ENCODE results near the gene UST. TPM values are rescaled to one million over a fixed set of nuclear protein-coding genes. Genes with fewer than 3 reads are reported as not detected.
"Not testable (repeated sequence)": the region's sequence is repeated elsewhere in the genome, so short reads cannot be mapped to it uniquely, and the experiment has no call there.

UST gene
- polyA plus RNA-seq, 1 experiment: 21.4 TPM

DNA sequence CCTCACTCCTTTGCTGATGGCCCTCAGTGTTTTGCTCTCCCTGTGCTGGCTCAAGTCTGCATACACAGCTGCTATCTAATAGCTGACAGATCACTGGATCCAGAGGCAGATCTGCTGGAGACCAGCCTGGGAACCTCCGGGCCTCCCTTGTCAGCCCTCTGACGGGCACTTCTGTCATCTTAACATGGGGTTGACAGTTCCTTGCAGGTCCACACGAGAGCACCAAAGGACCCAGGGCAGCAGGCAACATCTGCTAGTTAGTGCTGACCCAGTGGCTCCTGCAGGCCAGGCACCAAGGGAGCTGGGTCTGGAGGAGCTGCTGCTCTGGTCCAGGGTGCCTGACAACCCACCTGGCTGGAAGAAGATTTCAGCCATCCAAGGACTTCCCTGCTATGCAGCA lies 208.1 kb downstream of the UST start:
- Histone ChIP-seq H3K27ac (ENCODE audit: low read depth, low read length) (no peak overlapping the region), H3K9me3 (ENCODE audit: control insufficient read depth, insufficient read depth, low read length) (no peaks in the 10 kb centered on the region), H3K27me3 (ENCODE audit: control insufficient read depth, insufficient read depth, low read length) (no peaks in the 10 kb centered on the region), H3K4me3 (ENCODE audit: low read depth, low read length) (no peak overlapping the region)
- DNase-seq (ENCODE audit: low read depth, low spot score): no peak
- ChIA-PET CTCF (interaction anchor here (1.6 to 2.5 kb wide), 2 partner anchors 19 to 395 kb away, joined by 7 to 10 read pairs; no protein-coding TSS in a partner anchor), POLR2A (interaction anchor here (0.8 to 1.0 kb wide), 2 partner anchors 14 to 202 kb away, joined by 3 to 4 read pairs; no protein-coding TSS in a partner anchor)
- TF ChIP-seq CTCF (IDR thresholded peaks at IDR 0.05; ENCODE audit: low read depth, low read length): no peak

- ChIA-PET CTCF (interaction anchor here (1.6 to 2.5 kb wide), 2 partner anchors 19 to 396 kb away, joined by 7 to 10 read pairs; no protein-coding TSS in a partner anchor), POLR2A (interaction anchor here (0.8 to 1.0 kb wide), 2 partner anchors 14 to 202 kb away, joined by 3 to 4 read pairs; no protein-coding TSS in a partner anchor)
- no peak for DNase-seq (ENCODE audit: low read depth, low spot score)
- Histone ChIP-seq H3K4me3 (ENCODE audit: low read depth, low read length) (no peak overlapping the region), H3K9me3 (ENCODE audit: control insufficient read depth, insufficient read depth, low read length) (no peaks in the 10 kb centered on the region), H3K27ac (ENCODE audit: low read depth, low read length) (no peak overlapping the region), H3K27me3 (ENCODE audit: control insufficient read depth, insufficient read depth, low read length) (no peaks in the 10 kb centered on the region)
- no peak for TF ChIP-seq CTCF (IDR thresholded peaks at IDR 0.05; ENCODE audit: low read depth, low read length)
These were observed 208.6 kb downstream of the UST start for GRCh38 chr6:148955441-148955840.

GRCh38 chr6:148956163-148956562 lies 209.3 kb downstream of the UST start:
- H3K9me3 ChIP-seq (ENCODE audit: control insufficient read depth, insufficient read depth, low read length); H3K4me3 ChIP-seq (ENCODE audit: low read depth, low read length); H3K27me3 ChIP-seq (ENCODE audit: control insufficient read depth, insufficient read depth, low read length); DNase-seq (ENCODE audit: low read depth, low spot score); H3K27ac ChIP-seq (ENCODE audit: low read depth, low read length); POLR2A ChIA-PET: not testable (repeated sequence)
- CTCF ChIA-PET: interaction anchor here (1.6 kb wide), 1 partner anchor 18 kb away, joined by 7 read pairs; no protein-coding TSS in a partner anchor

GRCh38 chr6:148957752-148958151 lies 210.9 kb downstream of the UST start:
- no peaks in the 10 kb centered on the region for H3K27me3 ChIP-seq (ENCODE audit: control insufficient read depth, insufficient read depth, low read length)
- ChIA-PET POLR2A (no interaction called here), CTCF (interaction anchor here (0.6 to 2.8 kb wide), 5 partner anchors 10 to 398 kb away, joined by 3 to 12 read pairs (median 4); no protein-coding TSS in a partner anchor)

GRCh38 chr6:148959008-148959407 lies 212.2 kb downstream of the UST start:
- H3K9me3 ChIP-seq (ENCODE audit: control insufficient read depth, insufficient read depth, low read length): no peaks in the 10 kb centered on the region
- H3K4me3 ChIP-seq (ENCODE audit: low read depth, low read length): no peak overlapping the region
- H3K27me3 ChIP-seq (ENCODE audit: control insufficient read depth, insufficient read depth, low read length): no peaks in the 10 kb centered on the region
- H3K27ac ChIP-seq (ENCODE audit: low read depth, low read length): no peak overlapping the region
- POLR2A ChIA-PET: no interaction called here
- CTCF ChIA-PET: interaction anchor here (0.8 to 2.8 kb wide), 2 partner anchors 10 to 11 kb away, joined by 3 to 12 read pairs; no protein-coding TSS in a partner anchor
- no peak for DNase-seq (ENCODE audit: low read depth, low spot score)
- TF ChIP-seq CTCF (IDR thresholded peaks at IDR 0.05; ENCODE audit: low read depth, low read length): no peak

More at GRCh38 chr6:148957752-148958151, 210.9 kb downstream of the UST start:
- DNase-seq (ENCODE audit: low read depth, low spot score): no peak
- no peak overlapping the region for H3K27ac ChIP-seq (ENCODE audit: low read depth, low read length)
- H3K4me3 ChIP-seq (ENCODE audit: low read depth, low read length): no peak overlapping the region
- no peaks in the 10 kb centered on the region for H3K9me3 ChIP-seq (ENCODE audit: control insufficient read depth, insufficient read depth, low read length)
- TF ChIP-seq CTCF (IDR thresholded peaks at IDR 0.05; ENCODE audit: low read depth, low read length): no peak

Data from AG04450 (cell line).